Fibroblast of lung (primary cell): ENCODE measurements around the gene NOC4L.

Source experiments
- EZH2 ChIP-seq: IDR thresholded peaks from 2 replicates; pipeline ENCODE4 v1.5.1; 2012; ENCODE audit warnings: low read length, control low read depth, mild to moderate bottlenecking; ENCODE audit errors: missing control alignments
- TF ChIP-seq, protein P1 (sequence below), 2 donors: IDR thresholded peaks in 1 of 2; conservative IDR thresholded peaks in 1 of 2; 1 replicate in 1 of 2; 2 replicates in 1 of 2; pipeline ENCODE4 v1.5.1; 2011 to 2012; ENCODE audit warnings: low read length in 2 of 2, control low read depth in 1 of 2, inconsistent platforms in 1 of 2, low read depth in 1 of 2, mild to moderate bottlenecking in 1 of 2

DNA sequence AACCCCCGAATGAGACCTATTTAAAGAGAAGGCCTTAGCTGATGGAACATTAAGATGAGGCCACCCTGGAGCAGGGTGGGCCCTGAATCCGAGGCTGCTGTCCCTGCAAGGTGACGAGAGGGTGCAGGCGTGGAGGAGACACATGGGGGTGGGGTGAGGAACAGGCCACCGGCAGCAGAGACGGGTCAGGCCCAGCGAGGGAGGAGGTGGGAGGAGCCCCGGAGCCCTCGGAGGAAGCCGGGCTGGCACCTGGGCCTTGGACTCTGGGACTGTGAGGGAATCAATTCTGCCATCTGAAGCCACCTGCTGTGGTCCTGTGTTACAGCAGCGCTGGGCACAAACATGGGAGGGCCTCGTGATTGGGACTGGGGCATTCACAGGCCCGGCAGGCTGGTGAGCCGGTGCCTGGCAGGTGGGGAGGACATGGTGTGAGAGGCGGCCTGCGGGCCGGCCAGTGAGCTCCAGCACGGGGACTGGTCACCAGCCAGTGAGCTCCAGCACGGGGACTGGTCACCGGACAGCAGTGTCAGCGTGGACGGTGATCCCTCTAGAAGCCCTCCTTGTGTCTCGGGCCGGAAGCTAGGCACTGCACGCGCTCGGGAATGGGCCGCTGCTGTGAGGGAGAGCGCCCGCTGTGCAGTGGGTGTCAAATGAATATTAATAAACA, 46.7 kb downstream of the NOC4L start:
- TF ChIP-seq, protein P1, sequence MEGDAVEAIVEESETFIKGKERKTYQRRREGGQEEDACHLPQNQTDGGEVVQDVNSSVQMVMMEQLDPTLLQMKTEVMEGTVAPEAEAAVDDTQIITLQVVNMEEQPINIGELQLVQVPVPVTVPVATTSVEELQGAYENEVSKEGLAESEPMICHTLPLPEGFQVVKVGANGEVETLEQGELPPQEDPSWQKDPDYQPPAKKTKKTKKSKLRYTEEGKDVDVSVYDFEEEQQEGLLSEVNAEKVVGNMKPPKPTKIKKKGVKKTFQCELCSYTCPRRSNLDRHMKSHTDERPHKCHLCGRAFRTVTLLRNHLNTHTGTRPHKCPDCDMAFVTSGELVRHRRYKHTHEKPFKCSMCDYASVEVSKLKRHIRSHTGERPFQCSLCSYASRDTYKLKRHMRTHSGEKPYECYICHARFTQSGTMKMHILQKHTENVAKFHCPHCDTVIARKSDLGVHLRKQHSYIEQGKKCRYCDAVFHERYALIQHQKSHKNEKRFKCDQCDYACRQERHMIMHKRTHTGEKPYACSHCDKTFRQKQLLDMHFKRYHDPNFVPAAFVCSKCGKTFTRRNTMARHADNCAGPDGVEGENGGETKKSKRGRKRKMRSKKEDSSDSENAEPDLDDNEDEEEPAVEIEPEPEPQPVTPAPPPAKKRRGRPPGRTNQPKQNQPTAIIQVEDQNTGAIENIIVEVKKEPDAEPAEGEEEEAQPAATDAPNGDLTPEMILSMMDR (conservative IDR thresholded peaks at IDR 0.05 in 1 of 2, IDR thresholded peaks at IDR 0.05 in 1 of 2; ENCODE audit: low read depth in 1 of 2, low read length in 2 of 2): no peak
- no peak for TF ChIP-seq EZH2
